ENCODE data around the gene NKAIN2. TPM values are rescaled to one million over a fixed set of nuclear protein-coding genes. Genes with fewer than 3 reads are reported as not detected.

Gene NKAIN2
- total RNA-seq, 1 donor, result under 0.01 TPM

GRCh38 chr6:124053315-124053714, 249.7 kb downstream of the NKAIN2 start:
- TF ChIP-seq CTCF (IDR thresholded peaks at IDR 0.05; ENCODE audit: insufficient read depth, low read length), result no peak
- H3K4me3 ChIP-seq (ENCODE audit: low read depth, low read length), result no peak overlapping the region
- DNase-seq (ENCODE audit: low read depth), result no peak

GRCh38 chr6:124054034-124054433, 250.4 kb downstream of the NKAIN2 start:
- no peak for TF ChIP-seq CTCF (IDR thresholded peaks at IDR 0.05; ENCODE audit: insufficient read depth, low read length)
- H3K4me3 ChIP-seq (ENCODE audit: low read depth, low read length), result no peak overlapping the region
- no peak for DNase-seq (ENCODE audit: low read depth)

GRCh38 chr6:124055395-124055794, 251.7 kb downstream of the NKAIN2 start:
- H3K4me3 ChIP-seq (ENCODE audit: low read depth, low read length), result no peak overlapping the region
- no peak for TF ChIP-seq CTCF (IDR thresholded peaks at IDR 0.05; ENCODE audit: insufficient read depth, low read length)
- DNase-seq (ENCODE audit: low read depth), result no peak

- no peak for TF ChIP-seq CTCF (IDR thresholded peaks at IDR 0.05; ENCODE audit: insufficient read depth, low read length)
- no peak overlapping the region for H3K4me3 ChIP-seq (ENCODE audit: low read depth, low read length)
- no peak for DNase-seq (ENCODE audit: low read depth)
Observed at GRCh38 chr6:124055963-124056362, 252.3 kb downstream of the NKAIN2 start.

- no peak for TF ChIP-seq CTCF (IDR thresholded peaks at IDR 0.05; ENCODE audit: insufficient read depth, low read length)
- DNase-seq (ENCODE audit: low read depth), result no peak
- H3K4me3 ChIP-seq (ENCODE audit: low read depth, low read length), result no peak overlapping the region
Observed at GRCh38 chr6:124056407-124057334, 253.0 kb downstream of the NKAIN2 start.

GRCh38 chr6:124057461-124057860, 253.8 kb downstream of the NKAIN2 start:
- H3K4me3 ChIP-seq (ENCODE audit: low read depth, low read length), result no peak overlapping the region

More at GRCh38 chr6:124057461-124057860, 253.8 kb downstream of the NKAIN2 start:
- no peak for TF ChIP-seq CTCF (IDR thresholded peaks at IDR 0.05; ENCODE audit: insufficient read depth, low read length)
- no peak for DNase-seq (ENCODE audit: low read depth)

Data from fibroblast of the aortic adventitia (primary cell).